Muscle of back (tissue), 11 donors: ENCODE data around the gene CSNK1G1. TPM values are rescaled to one million over a fixed set of nuclear protein-coding genes. Genes with fewer than 3 reads are reported as not detected.
"Not testable (repeated sequence)": the region's sequence is repeated elsewhere in the genome, so short reads cannot be mapped to it uniquely, and the experiment has no call there.

Source experiments
- DNase-seq, 3 donors: peaks; one replicate each; pipeline versions ENCODE4 v3.0.0 to v3.0.0-alpha.2; 2013
- polyA plus RNA-seq, 10 donors: library from polyadenylated mRNA; unstranded; fragments of 120-200 nt; gene quantifications; one replicate each; pipeline ENCODE4 v1.2.1, GENCODE V29; 2013; ENCODE audit not compliant: insufficient read length in 10 of 10

Gene CSNK1G1
- polyA plus RNA-seq, 10 donors, result 8.5 to 13.0 (median 10.8) TPM

- no peak for DNase-seq
Measured at GRCh38 chr15:64136347-64136746, 219.6 kb downstream of the CSNK1G1 start.

GRCh38 chr15:64134345-64134829 lies 221.6 kb downstream of the CSNK1G1 start:
- DNase-seq, result no peak

GRCh38 chr15:64133623-64134344 lies 222.2 kb downstream of the CSNK1G1 start:
- no peak for DNase-seq

GRCh38 chr15:64132217-64132616 lies 223.8 kb downstream of the CSNK1G1 start:
- no peak for DNase-seq

- no peak for DNase-seq
Measured at GRCh38 chr15:64131547-64131946, 224.4 kb downstream of the CSNK1G1 start.

- no peak for DNase-seq
Measured at GRCh38 chr15:64130159-64130558, 225.8 kb downstream of the CSNK1G1 start.

GRCh38 chr15:64127521-64128270 lies 228.3 kb downstream of the CSNK1G1 start:
- no peak for DNase-seq

GRCh38 chr15:64125978-64126377 lies 230.0 kb downstream of the CSNK1G1 start:
- DNase-seq, result no peak

- no peak for DNase-seq
Measured at GRCh38 chr15:64122936-64123351, 233.0 kb downstream of the CSNK1G1 start.

GRCh38 chr15:64122444-64122843 lies 233.5 kb downstream of the CSNK1G1 start:
- DNase-seq, result no peak

- no peak for DNase-seq
Measured at GRCh38 chr15:64121614-64122013, 234.4 kb downstream of the CSNK1G1 start.

GRCh38 chr15:64120322-64120721 lies 235.7 kb downstream of the CSNK1G1 start:
- not testable (repeated sequence) for DNase-seq

- no peak for DNase-seq
Measured at GRCh38 chr15:64117759-64118487, 238.1 kb downstream of the CSNK1G1 start.

Other genes with a start within 250 kb of the CSNK1G1 start
- gene SNX22, start 204.4 kb downstream of the CSNK1G1 start, polyA plus RNA-seq, result 1 to 10 TPM in 3 of 10 donors, under 1 TPM in 7; 0.39 to 1.5 (median 0.80) TPM
- 100 to 1,000 TPM; 231 to 484 (median 310) TPM for gene PPIB, start 193.2 kb downstream of the CSNK1G1 start, polyA plus RNA-seq
- 10 to 100 TPM; 25.0 to 64.8 (median 38.8) TPM for gene PCLAF, start 25.3 kb upstream of the CSNK1G1 start, polyA plus RNA-seq
- gene TRIP4, start 31.7 kb upstream of the CSNK1G1 start, polyA plus RNA-seq, result 10 to 100 TPM; 21.9 to 33.8 (median 25.6) TPM
- 10 to 100 TPM; 14.0 to 18.8 (median 16.1) TPM for gene ZNF609, start 104.4 kb upstream of the CSNK1G1 start, polyA plus RNA-seq